Measurements from ENCODE around the gene CHCT1. TPM values are rescaled to one million over a fixed set of nuclear protein-coding genes. Genes with fewer than 3 reads are reported as not detected.

CHCT1 gene
- total and polyA plus RNA-seq, 8 donors, result 0.45 TPM; not detected in 7

GRCh38 chr17:60435244-60436167 is 13.2 kb downstream of the CHCT1 start:
- H3K36me3 ChIP-seq, result no peaks in the 10 kb centered on the region
- peak in 3 of 4 donors; percentile 47 to 91 (median 85) for DNase-seq
- no peak overlapping the region for H3K27ac ChIP-seq
- peak; percentile 89 to 92 for TF ChIP-seq CTCF (IDR thresholded peaks at IDR 0.05)
- H3K9me3 ChIP-seq, result no peaks in the 10 kb centered on the region
- no peak overlapping the region for H3K4me3 ChIP-seq
- H3K27me3 ChIP-seq, result no peaks in the 10 kb centered on the region
- H3K4me1 ChIP-seq, result peaks cover 0 to 14% of the 10 kb centered on the region in 2 donors
- peak; percentile 97 for ATAC-seq
- intact Hi-C loops (cut with DNase I), result no loop called here

GRCh38 chr17:60436676-60437075 is 14.4 kb downstream of the CHCT1 start:
- no peak overlapping the region for H3K27ac ChIP-seq
- H3K36me3 ChIP-seq, result no peaks in the 10 kb centered on the region
- intact Hi-C loops (cut with DNase I), result no loop called here
- ATAC-seq (no peak), DNase-seq (no peak)
- H3K4me3 ChIP-seq, result no peak overlapping the region
- no peaks in the 10 kb centered on the region for H3K27me3 ChIP-seq
- H3K4me1 ChIP-seq, result peaks cover 0 to 14% of the 10 kb centered on the region in 2 donors
- no peaks in the 10 kb centered on the region for H3K9me3 ChIP-seq
- no peak for TF ChIP-seq CTCF (IDR thresholded peaks at IDR 0.05)

- intact Hi-C loops (cut with DNase I), result no loop called here
- TF ChIP-seq CTCF (IDR thresholded peaks at IDR 0.05), result no peak
- H3K36me3 ChIP-seq, result peaks cover 0 to 2% of the 10 kb centered on the region in 2 donors
- H3K27ac ChIP-seq, result no peak overlapping the region
- no peaks in the 10 kb centered on the region for H3K9me3 ChIP-seq
- DNase-seq (peak in 1 of 4 donors; percentile 18), ATAC-seq (peak; percentile 29)
- H3K4me1 ChIP-seq, result peaks cover 0 to 14% of the 10 kb centered on the region in 2 donors
- H3K4me3 ChIP-seq, result no peak overlapping the region
- H3K27me3 ChIP-seq, result no peaks in the 10 kb centered on the region
Observed at GRCh38 chr17:60439501-60439900, 17.2 kb downstream of the CHCT1 start.

DNA sequence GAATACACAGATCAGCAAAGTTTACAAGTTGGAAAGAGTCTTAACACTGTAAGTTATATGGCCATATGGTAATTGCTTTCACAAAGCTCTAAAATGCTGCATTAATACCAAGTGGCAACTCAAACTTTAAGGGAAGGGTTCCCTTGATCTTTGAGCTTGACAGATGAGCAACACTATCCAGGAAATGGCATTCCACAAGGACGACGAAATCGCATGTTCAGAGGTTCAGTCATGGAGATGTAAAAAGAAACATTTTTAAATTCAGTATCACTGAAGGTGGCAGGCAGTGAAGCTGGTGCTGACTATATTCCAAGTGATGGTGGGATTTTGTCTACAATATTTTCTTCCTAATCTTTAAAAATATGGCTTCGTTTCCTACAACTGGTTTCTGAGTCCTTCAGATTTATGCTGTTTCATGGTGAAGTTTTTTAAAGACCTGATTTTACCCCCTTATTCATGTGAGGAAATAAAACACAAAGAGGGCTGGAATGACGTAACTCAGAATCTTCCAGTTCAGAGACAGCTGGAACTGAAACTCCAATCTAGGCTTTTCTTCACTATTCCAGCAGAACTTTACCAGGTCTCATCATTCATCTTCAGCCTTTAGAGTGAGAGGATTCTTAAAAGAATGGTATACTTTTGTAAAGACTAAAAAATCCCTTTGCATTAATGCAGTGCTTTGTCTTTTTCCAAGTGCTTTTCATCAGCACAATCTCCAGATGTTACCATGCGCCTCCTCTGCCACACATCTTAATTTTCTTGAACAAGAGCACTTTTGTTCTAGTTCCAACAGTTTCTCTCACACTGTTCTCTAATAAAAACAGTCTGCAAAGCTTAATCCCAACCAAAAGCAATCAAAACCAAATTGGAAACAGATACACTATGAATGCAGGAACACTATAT is 20.2 kb downstream of the CHCT1 start:
- intact Hi-C loops (cut with DNase I), result no loop called here
- no peaks in the 10 kb centered on the region for H3K27me3 ChIP-seq
- DNase-seq, result peak in 1 of 4 donors; percentile 11
- TF ChIP-seq CTCF (IDR thresholded peaks at IDR 0.05), result no peak
- no peak for ATAC-seq
- no peak overlapping the region for H3K27ac ChIP-seq
- no peaks in the 10 kb centered on the region for H3K9me3 ChIP-seq
- peaks cover 0 to 30% of the 10 kb centered on the region in 2 donors for H3K36me3 ChIP-seq
- no peak overlapping the region for H3K4me3 ChIP-seq
- H3K4me1 ChIP-seq, result peaks cover 0 to under 1% of the 10 kb centered on the region in 2 donors

Measured in left lung (tissue), 10 donors.